ENCODE measurements around the gene PRKCB.

- TF ChIP-seq CTCF (IDR thresholded peaks at IDR 0.05; ENCODE audit: low read depth, low read length, missing input control) (no peak), ATF3 (IDR thresholded peaks at IDR 0.05) (no peak), GABPA (IDR thresholded peaks at IDR 0.05 in 1 of 2, conservative IDR thresholded peaks at IDR 0.05 in 1 of 2) (no peak), TAF1 (conservative IDR thresholded peaks at IDR 0.05) (no peak), RAD21 (IDR thresholded peaks at IDR 0.05) (no peak), REST (IDR thresholded peaks at IDR 0.05) (no peak), SP1 (IDR thresholded peaks at IDR 0.05) (no peak), NR2F2 (IDR thresholded peaks at IDR 0.05) (no peak), ZBTB33 (IDR thresholded peaks at IDR 0.05) (no peak), HNF4A (conservative IDR thresholded peaks at IDR 0.05) (no peak), JUND (IDR thresholded peaks at IDR 0.05) (no peak), MAX (IDR thresholded peaks at IDR 0.05) (no peak)
These were observed 165.9 kb downstream of the PRKCB start for GRCh38 chr16:24001710-24002109.
